Memory B cell (primary cell): Measurements from ENCODE around the gene ZNF562.
A peak's percentile ranks its signal among the peaks of the same experiment; 100 is the strongest.
"Not testable (repeated sequence)": the region's sequence is repeated elsewhere in the genome, so short reads cannot be mapped to it uniquely, and the experiment has no call there.

Experiments used
- ATAC-seq: fragments of 150-1000 bp; cut with Tn5 transposase; 2 replicates; pipeline ENCODE4 v1.10.0; 2021; ENCODE audit warnings: low read depth, mild to moderate bottlenecking, moderate library complexity
- DNase-seq, 2 donors: peaks; one replicate each; pipeline ENCODE4 v3.0.0; 2022; ENCODE audit warnings: low spot score in 2 of 2
- H3K27ac Mint-ChIP-seq: one replicate; pipeline ENCODE4 v1.8.0; 2022; ENCODE audit warnings: mild to moderate bottlenecking, moderate library complexity, mixed read lengths
- H3K27me3 Mint-ChIP-seq: one replicate; pipeline ENCODE4 v1.8.0; 2022; ENCODE audit warnings: mixed read lengths
- H3K36me3 Mint-ChIP-seq: one replicate; pipeline ENCODE4 v1.8.0; 2022; ENCODE audit warnings: mild to moderate bottlenecking, mixed read lengths
- H3K4me1 Mint-ChIP-seq: one replicate; pipeline ENCODE4 v1.8.0; 2022; ENCODE audit warnings: mixed read lengths
- H3K4me3 Mint-ChIP-seq: one replicate; pipeline ENCODE4 v1.8.0; 2022; ENCODE audit warnings: mild to moderate bottlenecking, moderate library complexity, mixed read lengths
- H3K9me3 Mint-ChIP-seq: one replicate; pipeline ENCODE4 v1.8.0; 2022; ENCODE audit warnings: mixed read lengths

ZNF562 gene

GRCh38 chr19:9671655-9672054, 3.2 kb downstream of the ZNF562 start:
- H3K4me3 Mint-ChIP-seq, result no peak overlapping the region
- H3K4me1 Mint-ChIP-seq, result peaks cover 19% of the 10 kb centered on the region
- H3K9me3 Mint-ChIP-seq, result peaks cover 28% of the 10 kb centered on the region
- H3K36me3 Mint-ChIP-seq, result peaks cover 54% of the 10 kb centered on the region
- ATAC-seq, result no peak
- DNase-seq, result no peak
- H3K27ac Mint-ChIP-seq, result no peak overlapping the region
- no peaks in the 10 kb centered on the region for H3K27me3 Mint-ChIP-seq

- ATAC-seq (no peak), DNase-seq (no peak)
- Mint-ChIP-seq H3K36me3 (peaks cover 52% of the 10 kb centered on the region), H3K4me3 (no peak overlapping the region), H3K27me3 (no peaks in the 10 kb centered on the region), H3K4me1 (peaks cover 11% of the 10 kb centered on the region), H3K9me3 (peaks cover 29% of the 10 kb centered on the region), H3K27ac (no peak overlapping the region)
Measured at GRCh38 chr19:9668544-9668943, 6.4 kb downstream of the ZNF562 start.

GRCh38 chr19:9667898-9668297, 7.0 kb downstream of the ZNF562 start:
- Mint-ChIP-seq H3K4me1 (peaks cover 11% of the 10 kb centered on the region), H3K9me3 (peaks cover 27% of the 10 kb centered on the region), H3K27ac (no peak overlapping the region), H3K27me3 (no peaks in the 10 kb centered on the region), H3K36me3 (peaks cover 51% of the 10 kb centered on the region), H3K4me3 (peak overlapping the region; percentile 11)
- ATAC-seq, result no peak
- no peak for DNase-seq

- no peak for DNase-seq
- Mint-ChIP-seq H3K27me3 (no peaks in the 10 kb centered on the region), H3K4me1 (peaks cover 5% of the 10 kb centered on the region), H3K27ac (no peak overlapping the region), H3K9me3 (peaks cover 1% of the 10 kb centered on the region), H3K4me3 (no peak overlapping the region), H3K36me3 (peaks cover 27% of the 10 kb centered on the region)
- no peak for ATAC-seq
Measured at GRCh38 chr19:9658769-9659168, 16.1 kb downstream of the ZNF562 start.

- not testable (repeated sequence) for H3K27ac Mint-ChIP-seq, H3K27me3 Mint-ChIP-seq, H3K4me3 Mint-ChIP-seq, ATAC-seq, H3K4me1 Mint-ChIP-seq, DNase-seq
- H3K9me3 Mint-ChIP-seq, result peaks cover 11% of the 10 kb centered on the region
- H3K36me3 Mint-ChIP-seq, result peaks cover 55% of the 10 kb centered on the region
Measured at GRCh38 chr19:9653066-9653555, 21.8 kb downstream of the ZNF562 start.

- H3K4me1 Mint-ChIP-seq, DNase-seq, H3K4me3 Mint-ChIP-seq, ATAC-seq, H3K27me3 Mint-ChIP-seq, H3K9me3 Mint-ChIP-seq, H3K27ac Mint-ChIP-seq: not testable (repeated sequence)
- peaks cover 50% of the 10 kb centered on the region for H3K36me3 Mint-ChIP-seq
Measured at GRCh38 chr19:9651464-9651863, 23.4 kb downstream of the ZNF562 start.

- no peak overlapping the region for H3K27ac Mint-ChIP-seq
- H3K9me3 Mint-ChIP-seq, result peaks cover 10% of the 10 kb centered on the region
- no peaks in the 10 kb centered on the region for H3K4me1 Mint-ChIP-seq
- peaks cover 42% of the 10 kb centered on the region for H3K36me3 Mint-ChIP-seq
- H3K4me3 Mint-ChIP-seq, result no peak overlapping the region
- ATAC-seq (no peak), DNase-seq (no peak)
- H3K27me3 Mint-ChIP-seq, result no peaks in the 10 kb centered on the region
Measured at GRCh38 chr19:9650345-9650744, 24.6 kb downstream of the ZNF562 start.

GRCh38 chr19:9645472-9645871, 29.4 kb downstream of the ZNF562 start:
- peaks cover 34% of the 10 kb centered on the region for H3K36me3 Mint-ChIP-seq
- H3K9me3 Mint-ChIP-seq, result peaks cover 7% of the 10 kb centered on the region
- H3K27me3 Mint-ChIP-seq, result no peaks in the 10 kb centered on the region
- H3K4me3 Mint-ChIP-seq, result no peak overlapping the region
- no peak overlapping the region for H3K27ac Mint-ChIP-seq
- no peaks in the 10 kb centered on the region for H3K4me1 Mint-ChIP-seq
- no peak for ATAC-seq
- DNase-seq, result no peak

GRCh38 chr19:9644472-9644871, 30.4 kb downstream of the ZNF562 start:
- H3K4me1 Mint-ChIP-seq, result no peaks in the 10 kb centered on the region
- peaks cover 29% of the 10 kb centered on the region for H3K36me3 Mint-ChIP-seq
- no peak overlapping the region for H3K27ac Mint-ChIP-seq
- ATAC-seq (no peak), DNase-seq (no peak)
- no peak overlapping the region for H3K4me3 Mint-ChIP-seq
- H3K27me3 Mint-ChIP-seq, result no peaks in the 10 kb centered on the region
- peaks cover 9% of the 10 kb centered on the region for H3K9me3 Mint-ChIP-seq

GRCh38 chr19:9641810-9642209, 33.1 kb downstream of the ZNF562 start:
- DNase-seq, result no peak
- Mint-ChIP-seq H3K27ac (no peak overlapping the region), H3K4me3 (no peak overlapping the region)

GRCh38 chr19:9640956-9641355, 33.9 kb downstream of the ZNF562 start:
- Mint-ChIP-seq H3K36me3 (peaks cover 21% of the 10 kb centered on the region), H3K4me1 (no peaks in the 10 kb centered on the region), H3K4me3 (no peak overlapping the region), H3K9me3 (peaks cover 9% of the 10 kb centered on the region), H3K27me3 (no peaks in the 10 kb centered on the region), H3K27ac (no peak overlapping the region)
- no peak for ATAC-seq
- DNase-seq, result no peak

More at GRCh38 chr19:9641810-9642209, 33.1 kb downstream of the ZNF562 start:
- Mint-ChIP-seq H3K36me3 (peaks cover 23% of the 10 kb centered on the region), H3K9me3 (peaks cover 9% of the 10 kb centered on the region), H3K4me1 (no peaks in the 10 kb centered on the region), H3K27me3 (no peaks in the 10 kb centered on the region)
- no peak for ATAC-seq

GRCh38 chr19:9636018-9636417, 38.9 kb downstream of the ZNF562 start:
- ATAC-seq (no peak), DNase-seq (no peak)
- H3K4me3 Mint-ChIP-seq, result no peak overlapping the region
- H3K4me1 Mint-ChIP-seq, result no peaks in the 10 kb centered on the region
- H3K36me3 Mint-ChIP-seq, result peaks cover 26% of the 10 kb centered on the region
- peaks cover 6% of the 10 kb centered on the region for H3K9me3 Mint-ChIP-seq
- no peak overlapping the region for H3K27ac Mint-ChIP-seq
- H3K27me3 Mint-ChIP-seq, result no peaks in the 10 kb centered on the region

- DNase-seq (no peak), ATAC-seq (no peak)
- Mint-ChIP-seq H3K27ac (no peak overlapping the region), H3K27me3 (no peaks in the 10 kb centered on the region), H3K4me3 (no peak overlapping the region), H3K9me3 (no peaks in the 10 kb centered on the region), H3K36me3 (peaks cover 16% of the 10 kb centered on the region), H3K4me1 (peaks cover 3% of the 10 kb centered on the region)
Measured at GRCh38 chr19:9627856-9628255, 47.0 kb downstream of the ZNF562 start.

GRCh38 chr19:9622531-9622930, 52.4 kb downstream of the ZNF562 start:
- DNase-seq, result no peak
- H3K4me3 Mint-ChIP-seq, result no peak overlapping the region
- H3K4me1 Mint-ChIP-seq, result peaks cover 11% of the 10 kb centered on the region
- H3K9me3 Mint-ChIP-seq, result peaks cover 2% of the 10 kb centered on the region
- ATAC-seq, result no peak
- no peaks in the 10 kb centered on the region for H3K27me3 Mint-ChIP-seq
- H3K27ac Mint-ChIP-seq, result no peak overlapping the region
- H3K36me3 Mint-ChIP-seq, result peaks cover 14% of the 10 kb centered on the region
